ENCODE data around the gene CARMIL3.
A peak's percentile ranks its signal among the peaks of the same experiment; 100 is the strongest.

CARMIL3 gene

GRCh38 chr14:24113801-24114531 lies 62.2 kb downstream of the CARMIL3 start:
- TF ChIP-seq GATA1 (IDR thresholded peaks at IDR 0.05; ENCODE audit: low read depth, low read length) (no peak), POLR2A (IDR thresholded peaks at IDR 0.05; ENCODE audit: low read length) (peak; percentile 88)
- peak; percentile 91 to 92 for DNase-seq

DNA sequence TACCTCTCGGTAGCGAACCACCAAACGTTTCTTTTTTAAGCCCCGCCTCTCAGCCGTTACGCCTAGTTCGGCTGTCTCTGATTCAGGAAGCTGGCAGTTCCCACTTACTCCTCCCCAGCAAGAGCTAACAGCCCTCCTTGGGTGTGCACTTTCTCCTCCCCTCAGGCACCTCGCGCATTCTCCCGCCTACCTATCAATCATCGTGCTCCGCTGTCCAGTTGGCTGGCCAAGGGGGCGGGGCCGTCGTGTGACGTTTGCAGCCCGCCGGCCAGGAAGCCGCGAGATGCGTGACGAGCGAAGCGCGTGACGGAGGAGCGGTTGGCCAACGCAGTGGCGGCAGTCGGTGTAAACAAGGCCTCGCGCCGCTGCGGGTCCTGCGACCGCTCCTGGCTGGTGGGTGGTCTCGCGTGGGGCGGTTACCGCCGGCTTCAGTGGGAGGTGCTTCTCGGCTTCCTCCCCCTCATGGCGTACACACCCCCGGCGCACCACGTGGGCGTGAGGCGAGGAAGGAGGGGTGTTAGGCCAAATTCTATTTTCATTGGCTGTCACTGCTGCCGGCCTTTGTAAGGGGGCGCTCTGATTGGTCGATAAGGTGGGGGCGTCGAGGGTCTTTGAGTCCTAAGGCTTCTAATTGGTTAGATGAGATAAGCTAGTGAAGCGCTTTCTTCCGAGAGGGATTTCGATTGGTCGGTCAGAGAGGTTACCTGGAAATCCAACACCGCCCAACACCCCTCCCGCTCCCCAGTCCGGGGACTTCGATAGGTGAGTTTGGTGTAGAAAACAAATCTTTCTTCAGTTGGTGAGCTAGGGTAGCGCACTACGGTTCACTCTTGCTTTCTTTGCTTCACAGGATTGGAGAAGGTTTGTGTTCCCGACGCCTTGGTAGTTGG lies 63.0 kb downstream of the CARMIL3 start, which contains the start of the genes DCAF11 and NRL:
Gene DCAF11, plus strand, starts transcription at position 246 of the 890 bp plus-strand sequence. CDS start 818 bp downstream, outside the sequence.
Gene NRL, minus strand, starts transcription at position 418 of the 890 bp plus-strand sequence. CDS start 32,101 bp downstream, outside the sequence.
- TF ChIP-seq GATA1 (IDR thresholded peaks at IDR 0.05; ENCODE audit: low read depth, low read length), result no peak
- TF ChIP-seq POLR2A (IDR thresholded peaks at IDR 0.05; ENCODE audit: low read length), result peak; percentile 83
- DNase-seq, result peak; percentile 100

GRCh38 chr14:24115422-24116127 lies 63.8 kb downstream of the CARMIL3 start:
- TF ChIP-seq POLR2A (IDR thresholded peaks at IDR 0.05; ENCODE audit: low read length), result no peak
- no peak for TF ChIP-seq GATA1 (IDR thresholded peaks at IDR 0.05; ENCODE audit: low read depth, low read length)
- DNase-seq, result peak in 1 of 2 experiments; percentile 55

DNA sequence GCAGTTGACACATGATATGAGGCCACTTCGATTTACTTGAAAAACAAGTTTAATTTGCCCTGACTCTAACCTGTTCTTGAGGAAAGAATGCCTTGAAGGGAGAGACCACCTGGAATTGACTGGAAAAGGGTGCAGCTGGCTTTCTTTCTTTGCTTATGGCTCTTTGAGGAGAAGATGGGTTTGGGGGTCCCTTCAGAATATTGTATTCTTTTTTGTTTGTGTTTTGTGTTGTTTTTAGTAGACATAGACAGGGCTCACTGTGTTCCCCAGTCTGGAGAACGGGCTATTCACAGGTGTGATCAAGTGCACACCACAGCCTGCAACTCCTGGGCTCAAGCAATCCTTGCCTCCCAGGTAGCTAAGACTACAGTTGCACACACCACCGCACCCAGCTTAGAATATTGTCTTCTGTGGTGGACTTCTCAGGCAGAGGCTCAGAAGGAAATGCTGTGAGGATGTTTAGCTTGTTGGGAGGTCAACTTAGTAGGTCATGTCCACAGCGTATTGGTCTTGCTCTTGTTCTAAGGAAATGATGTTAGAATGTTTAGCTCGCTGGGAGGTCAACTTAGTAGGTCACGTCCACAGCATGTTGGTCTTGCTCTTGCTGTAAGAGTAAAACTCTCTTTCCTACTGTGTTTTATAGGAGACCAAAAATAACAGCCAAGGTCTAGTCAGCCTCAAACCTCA lies 64.5 kb downstream of the CARMIL3 start:
- TF ChIP-seq GATA1 (IDR thresholded peaks at IDR 0.05; ENCODE audit: low read depth, low read length) (no peak), POLR2A (IDR thresholded peaks at IDR 0.05; ENCODE audit: low read length) (no peak)

GRCh38 chr14:24117179-24117578 lies 65.4 kb downstream of the CARMIL3 start:
- no peak for DNase-seq
- TF ChIP-seq POLR2A (IDR thresholded peaks at IDR 0.05; ENCODE audit: low read length), result no peak
- TF ChIP-seq GATA1 (IDR thresholded peaks at IDR 0.05; ENCODE audit: low read depth, low read length), result no peak

More for the DNA sequence above, 64.5 kb downstream of the CARMIL3 start:
- peak in 1 of 2 experiments; percentile 47 for DNase-seq
